ENCODE measurements around the gene RCOR1.
A peak's percentile ranks its signal among the peaks of the same experiment; 100 is the strongest.
"Not testable (repeated sequence)": the region's sequence is repeated elsewhere in the genome, so short reads cannot be mapped to it uniquely, and the experiment has no call there.

RCOR1 gene

DNA sequence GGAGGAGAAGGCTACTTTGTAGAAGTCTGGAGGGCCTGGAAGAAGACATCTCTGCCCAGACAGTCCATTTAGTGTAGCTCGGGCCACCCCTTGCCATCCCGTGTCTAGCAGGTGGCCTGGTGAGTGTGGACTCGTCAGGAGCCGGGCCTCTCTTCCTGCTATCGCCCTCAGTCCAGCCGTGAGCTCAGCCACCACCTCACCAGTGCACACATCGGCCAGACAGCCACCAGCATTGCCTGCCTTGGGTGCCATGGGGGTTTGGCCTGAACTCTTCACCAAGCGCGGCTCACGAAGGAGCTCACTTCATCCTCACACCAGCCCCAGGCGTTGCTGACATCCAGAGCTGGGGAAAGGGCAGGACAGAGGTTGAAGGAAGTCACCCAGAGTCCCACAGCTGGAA lies 165.2 kb downstream of the RCOR1 start:
- DNase-seq, result no peak

DNA sequence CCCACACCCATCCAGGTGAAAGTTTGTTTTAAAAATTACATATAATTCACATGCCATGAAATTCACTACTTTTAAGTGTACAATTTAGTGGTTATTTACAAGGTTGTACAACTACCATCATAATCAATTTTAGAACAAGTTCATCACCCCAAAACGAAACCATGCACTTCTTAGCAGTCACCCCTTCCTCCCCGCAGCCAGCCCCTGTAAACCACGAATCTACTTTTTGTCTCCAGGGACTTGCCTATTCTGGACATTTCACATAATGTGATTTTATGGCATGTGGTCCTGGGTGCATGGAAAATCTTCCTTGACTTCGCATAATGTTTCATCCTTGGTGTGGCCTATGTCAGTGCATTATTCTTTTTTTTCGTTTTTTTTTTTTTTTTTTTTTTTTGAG lies 165.6 kb downstream of the RCOR1 start:
- no peak for DNase-seq

DNA sequence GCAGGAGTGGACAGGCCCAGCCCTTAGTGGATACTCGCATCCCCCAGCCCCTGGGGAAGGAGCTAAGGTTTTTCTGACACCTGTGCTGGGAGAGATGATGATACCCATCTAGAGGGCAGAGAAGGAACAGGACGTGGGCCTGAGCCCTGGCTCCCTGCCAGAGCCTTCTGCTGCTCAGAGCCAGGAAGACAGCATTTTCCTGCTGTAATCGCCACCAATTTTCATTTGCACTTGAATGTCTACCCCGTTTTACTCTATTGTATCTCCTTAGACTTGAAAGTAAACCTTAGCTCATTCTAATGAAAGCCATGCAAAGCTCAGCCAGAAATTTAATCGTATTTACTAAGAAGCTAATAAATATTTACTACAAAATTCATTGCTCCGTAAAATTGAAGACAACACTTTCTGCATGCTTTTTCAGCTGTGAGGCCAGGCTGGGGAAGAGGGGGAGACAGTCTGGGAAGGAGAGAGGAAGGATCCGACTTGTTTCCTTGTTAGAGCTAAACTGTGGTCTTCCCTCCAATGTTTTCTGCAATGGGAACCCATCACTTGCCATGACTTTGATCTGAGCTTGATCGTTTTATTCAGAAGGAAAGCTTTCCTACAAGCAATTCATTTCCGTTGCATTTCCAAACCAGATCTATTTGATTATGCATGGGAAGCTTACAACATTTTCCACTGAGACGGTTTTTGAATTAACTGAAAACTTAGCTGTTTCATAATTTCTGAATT lies 167.2 kb downstream of the RCOR1 start:
- DNase-seq, result no peak

DNA sequence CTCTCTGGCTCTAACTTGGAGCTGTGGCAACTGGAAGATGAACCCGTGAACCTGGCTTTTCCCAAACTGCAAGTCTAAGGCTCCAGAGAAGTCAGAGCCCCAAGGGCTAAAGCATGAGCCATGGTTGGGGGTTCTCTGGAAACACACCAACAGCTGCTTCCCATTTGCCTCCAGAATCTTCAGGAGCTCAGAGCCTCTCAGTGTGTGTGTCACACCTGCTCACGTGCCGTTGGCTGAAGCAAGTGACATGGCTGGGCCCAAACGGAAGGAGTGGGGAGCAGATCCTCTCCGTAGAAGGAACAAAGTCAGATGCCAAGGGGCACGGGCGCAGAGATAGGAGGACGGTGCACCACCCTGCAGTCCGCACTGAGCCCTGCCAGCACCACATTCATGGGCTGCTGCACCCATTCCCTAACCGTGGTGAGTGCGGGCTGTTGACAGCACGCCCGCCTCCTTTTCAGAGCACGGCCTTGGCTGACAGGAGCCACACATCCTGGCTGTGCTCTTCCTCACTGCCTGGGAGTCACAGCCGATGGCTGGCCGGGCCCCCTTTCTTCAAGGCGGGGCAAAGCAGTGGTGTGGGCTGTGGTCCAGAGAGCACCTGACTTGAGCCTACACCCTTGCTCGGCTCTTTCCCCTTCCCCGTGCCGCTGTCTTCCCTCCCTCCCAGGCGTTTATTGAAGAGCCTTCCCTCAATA lies 168.2 kb downstream of the RCOR1 start:
- peak; percentile 8 for DNase-seq

DNA sequence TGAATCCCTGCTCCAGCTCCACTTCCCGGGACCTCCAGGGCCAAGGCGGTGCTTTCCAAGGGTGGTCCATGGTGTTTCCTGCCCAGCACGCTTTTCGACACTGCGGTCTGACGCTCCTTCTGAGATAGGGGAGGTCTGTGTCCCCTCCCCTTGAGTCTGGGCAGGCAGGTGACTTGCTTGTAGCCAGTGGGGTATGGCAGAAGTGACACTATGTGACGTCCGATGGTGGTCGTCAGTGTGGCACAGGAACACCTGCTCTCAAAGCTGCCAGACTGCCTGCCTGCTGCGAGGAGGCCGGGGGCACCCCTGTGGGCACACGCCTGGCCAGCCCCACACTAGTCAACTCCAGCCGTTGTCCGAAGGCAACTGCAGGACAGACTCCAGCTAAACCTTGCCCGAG lies 168.8 kb downstream of the RCOR1 start:
- DNase-seq, result no peak

DNA sequence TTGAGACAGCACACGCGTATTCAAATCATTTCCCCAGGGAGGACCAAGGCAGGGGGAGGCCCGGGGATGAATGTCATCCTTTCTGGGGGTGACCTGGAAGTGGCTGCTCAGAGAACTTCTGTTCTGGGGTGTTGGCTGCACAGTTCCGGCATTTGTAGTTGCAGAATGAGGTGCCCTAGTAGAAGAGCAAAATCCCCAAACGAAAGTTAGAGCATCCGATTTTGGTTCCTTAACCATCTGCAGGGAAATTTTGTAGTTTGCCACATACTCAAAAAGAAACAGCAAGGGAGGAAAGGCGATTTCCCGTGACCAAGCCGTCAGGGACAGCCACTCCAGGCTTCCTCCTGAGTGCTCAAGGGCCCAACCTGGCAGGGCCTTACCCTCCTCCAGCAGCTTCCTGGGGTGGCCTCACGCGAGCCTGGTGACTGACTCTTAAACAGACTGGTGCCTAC lies 171.8 kb downstream of the RCOR1 start:
- DNase-seq, result peak; percentile 69

DNA sequence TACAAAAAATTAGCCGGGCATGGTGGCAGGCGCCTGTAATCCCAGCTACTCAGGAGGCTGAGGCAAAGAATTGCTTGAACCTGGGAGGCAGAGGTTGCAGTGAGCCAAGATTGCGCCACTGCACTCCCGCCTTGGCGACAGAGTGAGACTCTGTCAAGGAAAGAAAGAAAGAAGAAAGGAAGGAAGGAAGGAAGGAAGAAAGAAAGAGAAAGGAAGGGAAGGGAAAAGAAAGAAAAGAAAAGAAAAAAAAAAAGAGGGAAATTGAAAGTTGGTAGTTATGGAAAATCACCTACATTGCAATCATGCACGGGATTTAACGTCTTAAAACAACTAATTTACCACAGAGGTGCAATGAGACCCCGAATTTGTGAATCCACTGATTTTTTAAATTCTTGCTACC lies 173.3 kb downstream of the RCOR1 start:
- not testable (repeated sequence) for DNase-seq

DNA sequence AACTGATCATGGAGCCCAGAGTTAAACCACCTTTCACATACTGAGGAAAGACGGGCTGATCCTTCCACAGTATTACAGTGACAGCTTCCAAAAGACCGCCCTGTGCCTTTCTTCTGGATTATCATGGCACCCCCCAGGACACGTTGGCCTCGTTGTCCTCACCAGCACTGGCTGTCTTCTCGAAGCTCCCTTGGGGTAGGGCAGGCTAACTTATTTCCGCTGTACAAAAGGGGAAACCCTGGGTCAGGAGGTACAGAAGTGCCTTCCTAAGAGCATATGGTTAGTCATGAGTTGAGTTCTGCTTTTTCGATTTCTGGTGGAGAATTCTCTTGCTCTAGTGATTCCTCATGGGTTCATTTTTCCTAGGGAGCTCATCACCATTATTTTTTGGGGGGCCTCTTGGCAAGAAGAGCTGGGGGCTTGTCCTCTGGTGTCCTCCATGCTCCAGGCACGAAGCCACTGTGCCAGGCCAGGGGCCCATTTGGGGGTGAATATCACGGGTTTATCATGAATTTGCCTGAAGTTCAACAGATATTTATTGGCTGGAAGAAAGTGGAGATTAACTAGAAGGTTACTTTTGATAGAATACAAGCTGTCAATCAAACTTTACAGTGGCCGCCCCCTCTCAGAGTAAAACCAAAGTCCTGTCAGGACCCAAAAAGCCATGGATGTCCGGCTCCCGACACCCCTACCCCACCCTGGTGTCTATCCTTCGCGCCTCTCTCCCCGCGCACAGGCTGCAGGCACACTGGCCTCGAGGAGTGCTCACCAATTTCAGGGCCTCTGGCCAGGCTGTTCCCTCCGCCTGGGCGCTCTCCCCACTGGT lies 176.0 kb downstream of the RCOR1 start:
- peak; percentile 92 for DNase-seq

DNA sequence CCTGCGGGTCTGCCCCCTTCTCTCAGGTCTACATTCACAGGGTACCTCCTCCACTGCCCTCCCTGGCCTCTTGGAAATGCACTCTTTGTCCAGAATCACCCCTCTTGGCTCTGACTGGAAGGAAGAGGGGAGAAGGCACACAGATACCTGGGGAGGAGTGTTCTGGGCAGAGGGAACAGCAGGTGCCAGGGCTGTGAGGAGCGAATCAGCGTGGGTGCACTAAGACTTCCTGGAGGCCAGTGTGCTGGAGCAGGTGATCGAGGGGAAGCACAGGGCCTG lies 176.5 kb downstream of the RCOR1 start:
- no peak for DNase-seq

DNA sequence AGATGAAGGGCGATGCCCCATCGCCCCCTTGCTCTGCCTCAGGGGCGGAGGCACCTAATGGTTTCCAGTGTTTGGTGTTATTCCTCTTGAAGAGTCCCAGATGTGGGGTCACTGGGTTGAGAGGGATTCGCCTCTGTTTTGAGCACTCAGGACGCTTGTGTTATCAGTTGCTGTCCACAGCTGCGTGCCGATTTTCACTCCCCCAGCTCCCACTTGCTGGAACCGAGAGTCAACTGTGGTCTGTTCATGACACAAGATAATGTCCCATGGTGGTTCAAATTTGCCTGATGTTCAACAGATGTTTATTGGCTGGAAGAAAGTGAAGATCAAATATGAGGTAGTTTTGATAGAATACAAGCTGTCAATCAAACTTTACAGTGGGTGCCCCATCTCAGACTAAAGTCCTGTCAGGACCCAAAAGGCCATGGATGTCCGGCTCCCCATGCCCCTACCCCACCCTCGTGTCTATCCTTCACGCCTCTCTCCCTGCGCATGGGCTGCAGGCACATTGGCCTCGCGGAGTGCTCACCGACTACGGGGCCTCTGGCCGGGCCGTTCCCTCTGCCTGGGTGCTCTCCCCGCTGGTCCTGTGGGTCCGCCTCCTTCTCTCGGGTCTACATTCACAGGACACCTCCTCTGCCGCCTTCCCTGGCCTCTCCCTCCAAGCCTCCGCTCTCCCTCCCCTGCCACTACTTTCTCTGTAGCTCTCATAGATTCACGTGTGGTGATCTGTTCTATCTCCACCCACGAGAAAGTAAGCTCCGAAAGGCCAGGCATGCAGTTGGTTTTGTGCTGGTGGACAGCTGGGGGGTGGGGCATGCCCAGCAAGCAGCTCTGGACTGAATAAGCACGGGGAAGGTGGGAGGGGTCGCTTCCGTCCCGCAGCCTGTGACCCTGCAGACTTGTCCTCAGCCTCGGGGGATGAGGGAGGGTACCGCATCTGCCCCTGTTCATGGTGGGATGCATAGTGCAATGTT lies 178.0 kb downstream of the RCOR1 start:
- no peak for DNase-seq

DNA sequence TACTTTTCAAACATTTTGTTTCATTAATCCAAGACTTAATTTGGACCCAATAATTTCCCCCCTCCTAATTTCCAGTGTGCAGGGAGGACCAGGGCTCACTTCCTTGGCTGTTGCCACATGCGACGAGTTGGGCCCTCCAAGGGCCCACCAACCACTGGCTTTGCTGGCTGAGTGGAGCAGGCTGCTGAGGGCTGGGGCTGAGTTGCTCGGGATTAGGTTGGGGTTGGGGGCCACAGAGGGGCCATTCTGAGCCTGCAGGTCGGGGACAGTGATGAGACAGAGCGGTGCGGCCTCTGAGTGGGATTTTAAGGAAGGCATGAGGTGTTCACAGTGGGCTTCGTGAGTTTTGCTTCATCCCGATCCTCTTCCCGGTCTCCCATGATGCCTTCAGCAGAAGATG lies 178.7 kb downstream of the RCOR1 start:
- no peak for DNase-seq

DNA sequence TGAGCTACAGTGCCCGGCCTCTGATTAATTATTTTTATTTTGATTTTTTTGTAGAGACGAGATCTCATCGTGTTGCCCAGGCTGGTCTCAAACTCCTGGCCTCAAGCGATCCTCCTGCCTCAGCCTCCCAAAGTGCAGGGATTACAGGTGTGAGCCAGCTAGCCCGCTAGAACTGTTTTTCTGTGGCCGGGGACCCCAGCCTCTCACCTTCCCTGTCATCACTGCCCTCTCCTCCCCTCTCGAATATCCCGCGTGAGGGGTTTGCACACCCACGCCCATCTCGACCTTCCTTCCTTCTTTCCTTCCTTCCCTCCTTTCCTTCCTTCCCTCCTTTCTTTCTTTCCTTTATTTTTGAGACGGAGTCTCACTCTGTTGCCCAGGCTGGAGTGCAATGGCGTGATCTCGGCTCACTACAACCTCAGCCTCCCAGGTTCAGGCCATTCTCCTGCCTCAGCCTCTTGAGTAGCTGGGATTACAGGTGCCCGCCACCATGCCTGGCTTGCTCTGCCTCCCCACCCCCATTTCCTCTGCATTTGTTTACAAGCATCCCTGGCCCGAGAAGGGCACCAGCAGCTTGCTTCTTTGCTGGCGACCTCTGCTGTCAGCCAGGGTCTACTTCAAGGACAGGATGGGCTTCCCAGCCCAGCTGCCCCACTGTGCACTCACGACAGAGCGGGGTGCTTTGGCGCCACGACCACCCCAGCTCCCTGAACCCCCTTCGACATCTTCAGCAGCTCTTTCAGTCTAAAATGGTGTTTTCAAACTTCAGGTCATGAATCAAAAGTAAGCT lies 180.5 kb downstream of the RCOR1 start:
- no peak for DNase-seq

DNA sequence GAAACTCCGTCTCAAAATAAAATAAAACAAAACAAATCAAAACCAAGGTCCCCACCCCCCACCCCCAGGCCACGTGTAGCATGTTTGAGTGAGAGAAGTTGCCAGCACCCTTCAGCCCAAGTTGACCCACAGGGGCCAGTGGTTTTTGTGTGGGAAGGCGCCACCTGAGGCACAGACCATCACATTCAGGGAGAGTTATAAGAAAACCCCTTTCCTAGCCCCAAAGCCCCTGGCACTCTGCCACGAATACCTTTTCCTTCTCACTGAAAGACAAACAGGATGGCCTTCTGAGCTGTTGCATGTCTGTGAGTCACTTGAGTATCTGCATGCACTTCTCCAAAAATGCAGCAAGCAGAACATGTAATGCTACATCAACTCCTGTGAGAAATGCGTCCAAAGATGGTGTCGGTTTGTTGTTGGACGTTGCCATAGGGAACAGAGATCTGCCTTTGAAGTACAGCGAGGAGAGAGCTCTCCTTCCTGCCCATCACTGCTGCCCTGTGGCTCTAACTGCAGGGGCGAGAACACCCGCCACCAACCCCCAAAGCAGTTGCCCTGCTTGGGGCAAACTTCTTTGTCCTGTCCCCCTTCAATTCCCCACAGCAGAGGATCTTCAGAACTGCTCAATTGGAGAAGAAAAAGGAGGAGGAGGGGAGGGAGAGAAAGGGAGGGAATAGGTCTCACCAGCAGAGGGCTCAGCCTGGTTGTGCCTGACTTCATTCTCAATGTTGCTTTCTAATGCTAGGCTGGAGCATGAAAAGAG lies 182.1 kb downstream of the RCOR1 start:
- DNase-seq, result peak; percentile 67

DNA sequence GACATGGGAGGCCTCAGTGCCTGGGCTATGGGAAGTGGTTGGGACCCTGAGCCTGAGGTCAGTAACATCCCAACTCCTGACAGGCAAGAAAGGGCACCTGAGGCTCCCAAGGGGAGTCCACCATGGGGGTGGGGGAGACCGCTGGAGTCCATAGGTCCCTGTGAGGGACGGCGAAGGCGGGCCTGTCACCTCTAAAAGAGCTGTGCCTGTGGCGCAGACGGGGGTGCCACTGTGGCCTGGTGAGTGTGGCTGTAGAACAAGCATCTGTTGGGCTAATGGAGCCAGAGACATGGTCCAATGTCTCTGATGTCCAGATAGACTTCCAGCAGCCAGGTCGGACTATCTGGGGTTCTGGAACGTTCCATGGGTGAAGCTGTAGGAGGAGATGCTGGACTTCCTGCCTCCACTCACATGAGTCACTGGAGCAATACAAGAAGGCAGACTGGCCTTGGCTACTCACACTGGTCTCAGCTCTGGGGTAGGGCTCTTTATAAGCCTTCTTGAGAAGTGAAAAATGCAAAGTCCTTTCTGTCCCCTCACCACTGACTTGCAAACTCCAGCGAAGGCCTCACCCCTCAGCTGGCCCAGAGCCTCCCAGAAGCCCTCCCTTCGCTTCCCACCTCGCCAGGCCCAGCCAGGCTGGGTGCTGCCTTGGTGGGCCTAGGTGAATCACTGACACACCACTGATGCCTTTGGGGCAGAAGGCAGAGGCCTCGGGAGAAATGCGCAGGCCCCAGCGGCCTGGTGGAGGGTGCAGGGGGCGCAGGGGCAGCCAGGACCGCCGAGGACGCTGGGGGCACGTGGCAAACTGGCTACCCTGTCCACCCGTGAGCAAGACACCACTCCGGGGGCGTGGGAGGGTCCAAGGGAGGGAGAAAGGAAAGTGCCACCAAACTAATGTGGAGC lies 183.7 kb downstream of the RCOR1 start:
- peak; percentile 63 for DNase-seq

DNA sequence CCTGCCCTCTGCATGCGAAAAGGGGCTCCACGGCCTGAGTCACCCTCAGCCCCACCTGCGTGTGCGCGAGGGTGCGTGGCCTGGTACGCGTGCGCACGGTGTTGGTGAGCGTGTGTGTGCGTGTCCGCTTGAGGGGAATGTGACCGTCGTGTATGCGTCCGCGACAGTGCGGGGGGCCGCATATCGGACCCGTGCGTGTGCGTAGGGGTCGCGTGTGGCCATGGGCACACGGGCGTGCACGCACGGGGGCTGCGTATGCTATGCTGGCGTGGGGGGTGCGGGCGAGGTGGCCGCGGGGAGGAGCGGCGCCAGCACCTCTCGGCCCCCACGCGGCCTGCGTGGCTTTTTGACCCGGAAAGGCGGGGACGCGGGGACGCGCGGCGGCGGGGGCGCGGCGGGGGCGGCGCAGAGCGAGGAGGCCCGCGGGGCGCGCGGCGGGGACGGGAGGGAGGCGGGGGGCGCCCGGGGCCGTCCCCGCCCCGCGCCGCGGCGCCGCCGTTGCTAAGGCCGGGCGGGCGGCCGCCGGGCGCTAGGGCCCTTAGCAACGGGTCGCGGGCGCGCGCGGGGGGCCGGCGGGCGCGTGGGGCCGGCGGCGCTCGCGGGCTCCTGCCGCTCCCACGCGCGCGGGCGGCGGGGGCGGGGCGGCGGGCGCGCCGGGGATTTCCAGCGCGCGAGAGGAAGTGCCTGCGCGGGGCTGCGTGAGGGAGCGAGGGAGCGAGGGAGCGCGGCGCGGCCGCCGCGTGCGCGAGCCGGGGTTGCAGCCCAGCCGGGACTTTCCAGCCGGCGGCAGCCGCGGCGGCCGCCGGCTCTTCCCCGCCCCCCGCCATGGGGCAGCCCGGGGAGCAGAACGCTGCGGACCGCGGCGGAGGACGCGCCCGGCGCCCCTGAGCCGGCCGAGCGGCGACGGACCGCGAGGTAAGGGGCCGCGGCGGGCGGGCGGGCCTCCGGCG lies 184.6 kb downstream of the RCOR1 start, which contains the start of gene TRAF3:
Gene TRAF3, plus strand, starts transcription at position 689 of the 950 bp plus-strand sequence. CDS start 92,753 bp downstream, outside the sequence.
- DNase-seq, result peak; percentile 92

DNA sequence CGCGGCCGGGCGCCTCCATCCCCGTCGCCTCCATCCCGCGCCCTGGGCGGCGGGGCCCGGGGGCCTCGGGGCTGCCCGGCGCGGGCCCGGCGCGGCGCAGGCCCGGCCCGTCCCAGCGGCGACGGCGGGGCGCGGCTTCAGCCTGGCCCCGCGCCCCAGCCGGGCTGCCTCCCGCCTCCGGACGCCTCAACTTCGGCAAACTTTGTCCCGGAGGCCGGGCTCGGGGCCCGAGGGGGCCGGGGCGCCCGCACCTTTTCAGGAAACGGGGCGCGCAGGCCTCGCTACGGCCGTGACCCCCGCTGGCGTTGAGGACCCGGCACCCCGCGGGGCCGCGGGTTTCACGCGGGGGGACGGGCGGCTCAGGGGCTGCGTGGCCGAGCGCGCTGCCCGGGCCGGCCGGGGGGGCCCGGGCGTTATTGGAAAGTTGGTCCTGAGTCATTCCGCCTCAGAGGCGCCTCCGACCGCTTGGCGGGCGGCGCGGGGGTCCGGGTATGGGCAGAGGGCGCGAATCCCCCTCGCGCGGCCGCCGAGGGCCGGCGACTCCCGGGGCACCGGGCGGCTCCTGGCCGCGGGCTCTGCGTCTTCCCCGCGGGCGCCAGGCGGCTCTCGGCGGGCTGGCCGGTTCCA lies 185.4 kb downstream of the RCOR1 start:
- DNase-seq, result peak; percentile 28

DNA sequence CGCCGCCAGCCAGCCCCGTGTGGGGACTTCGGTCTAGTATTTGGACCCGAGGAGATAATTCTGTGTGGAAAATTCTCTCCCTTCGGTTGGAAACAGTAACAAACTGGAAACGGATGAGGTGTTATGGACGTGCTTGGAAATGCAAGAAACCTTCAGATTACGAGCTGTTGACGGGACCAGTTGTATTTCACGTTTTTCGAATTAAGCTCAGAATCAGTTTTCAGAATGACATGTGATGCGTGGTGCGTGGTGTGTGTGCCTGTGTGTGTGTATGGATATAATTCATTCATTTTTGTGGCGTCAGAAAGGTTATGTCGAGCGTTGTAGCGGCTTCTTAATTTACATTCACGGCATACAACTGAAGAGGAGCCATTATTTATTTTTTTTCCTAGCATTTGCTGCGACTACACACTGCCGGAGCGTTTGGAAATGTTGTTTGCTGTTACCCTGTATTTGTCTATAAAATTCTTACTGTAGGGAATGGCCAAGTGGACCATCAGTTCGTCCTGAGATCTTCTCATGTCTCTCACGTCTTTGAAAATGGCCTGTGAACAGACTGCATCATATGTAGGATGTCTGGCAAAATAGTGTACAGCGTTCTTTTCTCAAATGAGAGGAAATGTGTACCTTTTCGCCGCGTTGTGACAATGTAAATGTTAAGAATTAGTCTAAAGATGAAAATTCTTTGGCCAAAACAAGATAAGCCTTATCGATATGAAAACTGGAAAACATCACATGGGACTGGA lies 186.1 kb downstream of the RCOR1 start:
- DNase-seq, result peak; percentile 53
